ENCODE measurements around the gene TRIO.

Gene TRIO

DNA sequence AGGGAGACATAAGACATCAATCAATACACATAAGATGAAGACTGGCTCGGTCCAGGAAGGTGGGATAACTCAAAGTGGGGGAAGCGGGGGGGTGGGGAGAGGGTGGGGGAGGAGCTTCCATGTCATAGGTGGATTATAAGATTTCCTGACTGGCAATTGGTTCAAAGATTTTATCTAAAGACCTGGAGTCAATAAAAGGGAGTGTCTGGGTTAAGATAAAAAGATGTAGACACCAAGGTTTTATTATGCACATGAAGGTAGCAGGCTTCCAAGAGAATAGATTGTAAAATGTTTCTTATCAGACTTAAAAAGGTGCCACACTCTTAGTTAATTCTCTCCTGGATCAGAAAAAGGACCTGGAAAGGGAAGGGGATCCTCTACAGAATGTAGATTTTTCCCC, 412.9 kb downstream of the TRIO start:
- no peak overlapping the region for H3K4me3 ChIP-seq (ENCODE audit: control insufficient read depth, low read depth, low read length)
- DNase-seq (ENCODE audit: low read depth): no peak
- TF ChIP-seq, protein P1, sequence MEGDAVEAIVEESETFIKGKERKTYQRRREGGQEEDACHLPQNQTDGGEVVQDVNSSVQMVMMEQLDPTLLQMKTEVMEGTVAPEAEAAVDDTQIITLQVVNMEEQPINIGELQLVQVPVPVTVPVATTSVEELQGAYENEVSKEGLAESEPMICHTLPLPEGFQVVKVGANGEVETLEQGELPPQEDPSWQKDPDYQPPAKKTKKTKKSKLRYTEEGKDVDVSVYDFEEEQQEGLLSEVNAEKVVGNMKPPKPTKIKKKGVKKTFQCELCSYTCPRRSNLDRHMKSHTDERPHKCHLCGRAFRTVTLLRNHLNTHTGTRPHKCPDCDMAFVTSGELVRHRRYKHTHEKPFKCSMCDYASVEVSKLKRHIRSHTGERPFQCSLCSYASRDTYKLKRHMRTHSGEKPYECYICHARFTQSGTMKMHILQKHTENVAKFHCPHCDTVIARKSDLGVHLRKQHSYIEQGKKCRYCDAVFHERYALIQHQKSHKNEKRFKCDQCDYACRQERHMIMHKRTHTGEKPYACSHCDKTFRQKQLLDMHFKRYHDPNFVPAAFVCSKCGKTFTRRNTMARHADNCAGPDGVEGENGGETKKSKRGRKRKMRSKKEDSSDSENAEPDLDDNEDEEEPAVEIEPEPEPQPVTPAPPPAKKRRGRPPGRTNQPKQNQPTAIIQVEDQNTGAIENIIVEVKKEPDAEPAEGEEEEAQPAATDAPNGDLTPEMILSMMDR (conservative IDR thresholded peaks at IDR 0.05; ENCODE audit: control insufficient read depth, insufficient read depth, low read depth, low read length): no peak

DNA sequence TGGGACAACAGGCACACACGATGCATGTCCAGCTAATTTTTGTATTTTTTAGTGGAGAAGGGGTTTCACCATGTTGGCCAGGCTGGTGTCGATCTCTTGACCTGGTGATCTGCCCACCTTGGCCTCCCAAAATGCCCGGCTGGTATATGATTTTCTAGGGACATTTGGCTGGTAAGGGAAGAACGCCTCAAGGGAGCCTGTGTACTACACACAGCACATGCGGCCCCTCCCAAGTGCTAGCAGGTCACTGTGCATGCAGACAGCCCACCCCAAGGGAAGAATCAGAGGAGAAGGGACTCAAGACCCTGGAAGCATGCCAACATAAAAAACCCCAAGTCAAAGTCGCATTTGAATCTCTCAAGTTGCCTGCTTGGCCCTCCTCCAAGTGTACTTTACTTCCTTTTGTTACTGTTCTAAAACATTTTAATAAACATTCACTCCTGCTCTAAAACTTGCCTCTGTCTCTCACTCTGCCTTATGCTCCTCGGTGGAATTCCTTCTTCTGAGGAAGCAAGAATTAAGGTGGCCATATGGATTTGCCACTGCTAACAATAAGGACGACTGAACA, 414.1 kb downstream of the TRIO start:
- no peak for DNase-seq (ENCODE audit: low read depth)
- no peak overlapping the region for H3K4me3 ChIP-seq (ENCODE audit: control insufficient read depth, low read depth, low read length)
- TF ChIP-seq, protein P1 (conservative IDR thresholded peaks at IDR 0.05; ENCODE audit: control insufficient read depth, insufficient read depth, low read depth, low read length): no peak

DNA sequence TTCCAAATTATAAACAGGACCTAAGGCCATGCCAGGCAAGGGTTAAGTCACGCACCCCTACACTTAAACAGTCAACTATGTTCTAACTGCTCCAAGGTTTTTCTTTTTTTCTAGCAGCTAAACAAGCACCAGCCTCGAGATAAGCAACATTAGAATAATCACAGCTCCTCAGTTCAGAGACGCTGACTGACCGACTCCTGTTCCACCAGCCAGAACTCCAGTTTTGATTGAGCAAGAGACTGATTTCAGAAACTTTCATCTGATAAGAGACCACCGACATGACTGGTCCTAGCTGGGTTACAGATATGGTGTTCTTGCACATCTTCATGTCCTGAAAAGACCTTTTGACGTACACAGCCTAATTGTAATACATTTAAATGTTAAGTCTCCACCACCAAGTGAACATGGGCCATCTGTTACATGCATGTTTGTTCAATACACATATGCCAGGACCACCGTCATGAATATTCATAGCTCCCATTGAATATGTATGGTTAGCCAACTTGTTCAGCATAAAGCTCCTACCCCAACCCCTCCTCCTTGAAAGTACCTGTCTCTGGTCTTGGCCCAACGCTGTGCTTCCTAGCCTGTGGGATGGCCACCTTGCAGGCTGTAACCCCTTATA, 414.8 kb downstream of the TRIO start:
- H3K4me3 ChIP-seq (ENCODE audit: control insufficient read depth, low read depth, low read length): no peak overlapping the region
- TF ChIP-seq, protein P1 (conservative IDR thresholded peaks at IDR 0.05; ENCODE audit: control insufficient read depth, insufficient read depth, low read depth, low read length): no peak
- no peak for DNase-seq (ENCODE audit: low read depth)

Data from fibroblast of mammary gland (primary cell).